GM21825 (cell line): Measurements from ENCODE around the gene USP11.

ENCODE experiments used
- ATAC-seq: cut with Tn5 transposase; IDR thresholded peaks from one replicate; pipeline ENCODE4 v1.9.1; 2021; ENCODE audit warnings: mild to moderate bottlenecking, moderate library complexity; ENCODE audit not compliant: unreplicated experiment

USP11 gene

GRCh38 chrX:47224266-47224895, 8.4 kb upstream of the USP11 start:
- ATAC-seq: no peak

GRCh38 chrX:47224896-47225290, 7.9 kb upstream of the USP11 start:
- no peak for ATAC-seq

- ATAC-seq: no peak
Observed at GRCh38 chrX:47226071-47226470, 6.7 kb upstream of the USP11 start.

- ATAC-seq: no peak
Observed at GRCh38 chrX:47226531-47227333, 6.1 kb upstream of the USP11 start.

- ATAC-seq: no peak
Observed at GRCh38 chrX:47227334-47227583, 5.5 kb upstream of the USP11 start.

GRCh38 chrX:47228550-47229270, 4.1 kb upstream of the USP11 start:
- no peak for ATAC-seq

- ATAC-seq: no peak
Observed at GRCh38 chrX:47229427-47229826, 3.4 kb upstream of the USP11 start.

- ATAC-seq: no peak
Observed at GRCh38 chrX:47230136-47230868, 2.5 kb upstream of the USP11 start.

GRCh38 chrX:47231167-47231566, 1.6 kb upstream of the USP11 start:
- no peak for ATAC-seq

- no peak for ATAC-seq
Observed at GRCh38 chrX:47232197-47232802, 509 bp upstream of the USP11 start.

- peak; percentile 85 for ATAC-seq
Observed at GRCh38 chrX:47233333-47234113, 714 bp downstream of the USP11 start.

- no peak for ATAC-seq
Observed at GRCh38 chrX:47234583-47234982, 1.8 kb downstream of the USP11 start.

GRCh38 chrX:47235691-47236103, 2.9 kb downstream of the USP11 start:
- ATAC-seq: no peak

- no peak for ATAC-seq
Observed at GRCh38 chrX:47239199-47239598, 6.4 kb downstream of the USP11 start.

GRCh38 chrX:47239898-47240545, 7.2 kb downstream of the USP11 start:
- ATAC-seq: no peak

GRCh38 chrX:47240619-47241018, 7.8 kb downstream of the USP11 start:
- ATAC-seq: no peak

GRCh38 chrX:47241201-47242011, 8.6 kb downstream of the USP11 start:
- no peak for ATAC-seq

GRCh38 chrX:47242321-47242720, 9.5 kb downstream of the USP11 start:
- ATAC-seq: no peak

- ATAC-seq: no peak
Observed at GRCh38 chrX:47243351-47243750, 10.5 kb downstream of the USP11 start.
